G401.6 (cell line): Measurements from ENCODE around the gene TTC38.
"Not testable (repeated sequence)": the region's sequence is repeated elsewhere in the genome, so short reads cannot be mapped to it uniquely, and the experiment has no call there.

Source experiments
- FAIRE-seq: peaks from 2 replicates; lab custom pipeline; 2012; peaks lifted over from hg19 to GRCh38; lab: Jason Lieb, UNC

Gene TTC38

GRCh38 chr22:46246178-46246577 lies 21.6 kb upstream of the TTC38 start:
- no peak for FAIRE-seq

- no peak for FAIRE-seq
Observed at GRCh38 chr22:46247443-46247975, 20.3 kb upstream of the TTC38 start.

- FAIRE-seq: no peak
Observed at GRCh38 chr22:46250035-46250782, 17.6 kb upstream of the TTC38 start, which contains the start of gene CDPF1. TSS of gene CDPF1 (minus strand) at chr22:46250293. CDS start at chr22:46248284, 2,009 bp downstream.

- no peak for FAIRE-seq
Observed at GRCh38 chr22:46250783-46251125, 17.1 kb upstream of the TTC38 start.

GRCh38 chr22:46251266-46251665 lies 16.5 kb upstream of the TTC38 start:
- no peak for FAIRE-seq

- FAIRE-seq: peak; percentile 56
Observed at GRCh38 chr22:46251816-46252380, 15.9 kb upstream of the TTC38 start.

GRCh38 chr22:46256358-46256958 lies 11.3 kb upstream of the TTC38 start:
- FAIRE-seq: no peak

- no peak for FAIRE-seq
Observed at GRCh38 chr22:46259374-46259773, 8.4 kb upstream of the TTC38 start.

- FAIRE-seq: no peak
Observed at GRCh38 chr22:46260038-46260437, 7.8 kb upstream of the TTC38 start.

- no peak for FAIRE-seq
Observed at GRCh38 chr22:46262449-46263215, 5.2 kb upstream of the TTC38 start.

- no peak for FAIRE-seq
Observed at GRCh38 chr22:46263216-46263590, 4.6 kb upstream of the TTC38 start, which contains the start of gene PKDREJ. TSS of gene PKDREJ (minus strand) at chr22:46263343. CDS start at chr22:46263322, 21 bp downstream.

GRCh38 chr22:46264520-46264919 lies 3.3 kb upstream of the TTC38 start:
- FAIRE-seq: not testable (repeated sequence)

- not testable (repeated sequence) for FAIRE-seq
Observed at GRCh38 chr22:46265627-46266026, 2.2 kb upstream of the TTC38 start.

- no peak for FAIRE-seq
Observed at GRCh38 chr22:46269564-46269963, 1.8 kb downstream of the TTC38 start.

GRCh38 chr22:46272196-46272595 lies 4.4 kb downstream of the TTC38 start:
- FAIRE-seq: no peak

GRCh38 chr22:46272762-46273431 lies 5.1 kb downstream of the TTC38 start:
- FAIRE-seq: no peak

GRCh38 chr22:46273432-46274148 lies 5.8 kb downstream of the TTC38 start:
- FAIRE-seq: no peak

- FAIRE-seq: no peak
Observed at GRCh38 chr22:46274381-46274780, 6.6 kb downstream of the TTC38 start.

- no peak for FAIRE-seq
Observed at GRCh38 chr22:46275455-46276122, 7.8 kb downstream of the TTC38 start.

GRCh38 chr22:46276563-46276962 lies 8.8 kb downstream of the TTC38 start:
- FAIRE-seq: peak; percentile 28
